Activated CD4-positive, alpha-beta T cell treated with anti-CD3 and anti-CD28 coated beads, Interleukin-2, Interleukin-6, amounts not matched to agents 100 ng/mL and 50 ng/mL, durations not matched to agents 16 hours and 8 hours (primary cell): ENCODE results near the gene JHY.
"Not testable (repeated sequence)": the region's sequence is repeated elsewhere in the genome, so short reads cannot be mapped to it uniquely, and the experiment has no call there.

Source experiments
- DNase-seq: peaks from one replicate; pipeline ENCODE4 v3.0.0-alpha.2; 2020

Gene JHY

GRCh38 chr11:122882189-122882856 is at the start of gene JHY:
JHY (plus strand) TSS chr11:122882759; CDS start chr11:122885850, 3,091 bp downstream.
- DNase-seq: no peak

DNA sequence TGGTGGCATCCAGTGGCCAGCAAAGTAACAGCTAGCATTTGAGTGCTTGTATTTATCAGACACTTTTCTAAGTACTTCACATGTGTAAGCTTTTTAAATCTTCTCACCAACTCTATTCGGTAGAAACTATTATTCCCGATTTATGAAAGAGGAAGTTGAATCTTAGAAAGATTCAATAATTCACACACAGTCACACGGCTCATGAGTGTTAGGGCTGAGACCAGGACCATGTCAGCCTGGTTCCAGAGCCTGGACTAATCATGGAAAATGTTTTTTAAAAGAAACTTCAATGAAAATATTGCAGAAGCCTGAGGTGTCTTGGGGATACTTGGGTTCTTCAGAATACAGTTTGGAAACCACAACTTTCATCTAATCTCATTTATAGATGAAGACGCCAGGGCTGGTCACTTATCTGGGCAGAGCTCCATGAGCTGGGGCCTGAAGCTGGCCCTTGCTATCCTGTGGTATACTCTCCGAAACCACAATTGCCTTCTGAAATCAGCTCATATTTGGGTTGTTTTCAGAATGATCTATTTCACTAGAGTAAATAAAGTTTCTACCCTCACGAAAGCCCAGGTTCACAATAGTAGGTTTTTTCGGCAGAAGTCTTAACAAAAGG is 48.6 kb upstream of the JHY start:
- DNase-seq: no peak

- no peak for DNase-seq
Observed at GRCh38 chr11:122836916-122837315, 45.6 kb upstream of the JHY start.

DNA sequence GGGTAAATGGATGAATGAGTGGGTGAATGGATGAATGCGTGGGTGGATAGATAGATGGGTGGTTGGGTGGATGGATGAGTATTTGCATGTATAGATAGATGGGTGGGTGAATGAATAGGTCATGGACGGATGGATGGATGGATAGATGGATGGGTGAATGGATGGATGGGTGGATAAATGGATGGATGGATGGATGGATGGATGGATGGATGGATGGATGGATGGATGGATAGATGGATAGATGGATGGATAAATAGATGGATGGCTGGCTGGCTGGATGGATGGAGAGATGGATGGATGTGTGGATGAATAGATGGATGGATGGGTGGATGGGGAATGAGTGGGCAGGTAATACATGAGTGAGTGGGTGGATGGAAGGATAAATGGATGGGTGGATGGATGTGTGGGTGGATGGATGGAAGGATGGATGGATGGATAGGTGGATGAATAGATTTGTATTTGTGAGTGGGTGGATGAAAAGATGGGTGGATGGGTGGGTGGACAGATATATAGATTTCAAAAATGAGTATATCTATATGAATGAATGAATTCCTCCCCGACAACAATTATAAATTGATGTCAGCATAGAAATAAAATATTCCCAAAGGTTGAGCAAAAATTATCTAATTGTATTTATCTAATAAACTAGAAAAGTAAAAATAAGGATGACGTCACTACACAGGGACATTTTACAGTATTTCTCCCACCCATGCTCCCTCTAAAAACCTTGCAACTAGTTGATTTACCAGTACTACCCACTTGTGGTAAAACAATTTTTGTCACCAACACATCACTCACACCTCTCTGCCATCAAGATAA is 44.8 kb upstream of the JHY start:
- no peak for DNase-seq

GRCh38 chr11:122843281-122844141 is 39.0 kb upstream of the JHY start:
- DNase-seq: no peak

- DNase-seq: no peak
Observed at GRCh38 chr11:122847466-122847865, 35.1 kb upstream of the JHY start.

DNA sequence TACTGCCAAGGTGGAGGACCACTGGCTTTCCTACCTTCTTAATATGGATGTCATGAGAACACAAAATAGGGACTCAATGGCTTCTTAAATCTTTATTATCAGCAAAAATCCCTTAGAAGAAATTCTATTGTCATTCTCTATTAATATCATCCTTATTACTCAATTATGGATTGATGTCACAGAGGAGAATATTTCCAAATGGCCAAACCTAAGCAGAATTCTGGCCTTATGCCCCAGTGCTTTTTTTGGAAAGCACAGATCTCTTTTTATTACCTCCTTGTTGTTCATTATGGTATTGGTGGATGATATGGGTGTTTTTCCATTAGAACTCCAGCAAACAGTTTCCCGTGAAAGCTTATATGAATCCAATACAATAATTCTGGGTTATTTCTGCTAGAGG is 34.4 kb upstream of the JHY start:
- no peak for DNase-seq

GRCh38 chr11:122850076-122850631 is 32.4 kb upstream of the JHY start:
- peak; percentile 41 for DNase-seq

DNA sequence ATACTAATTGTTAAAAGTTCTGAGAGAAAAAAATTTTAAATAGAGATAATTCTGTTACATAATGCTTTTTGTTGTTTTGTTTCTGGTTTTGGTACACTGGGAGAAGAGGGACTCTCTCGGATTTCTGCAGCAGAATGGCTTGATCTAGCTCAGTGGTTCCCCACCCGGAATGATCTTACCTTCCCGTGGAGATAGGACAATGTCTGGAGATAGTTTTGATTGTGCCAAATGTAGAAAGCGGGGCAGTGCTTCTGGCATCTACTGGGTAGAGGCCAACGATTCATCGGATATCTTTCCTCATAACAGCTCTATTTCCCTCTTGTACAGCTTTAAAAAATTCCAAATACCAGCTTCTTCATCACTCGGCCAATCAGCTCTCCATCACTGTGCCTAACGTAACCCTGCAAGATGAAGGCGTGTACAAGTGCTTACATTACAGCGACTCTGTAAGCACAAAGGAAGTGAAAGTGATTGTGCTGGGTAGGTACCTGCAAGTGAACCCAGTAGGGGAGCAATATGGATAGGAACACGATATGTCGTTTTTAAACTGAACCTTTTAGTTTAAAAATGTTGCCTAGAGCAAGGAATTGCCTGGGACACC is 31.1 kb upstream of the JHY start:
- peak; percentile 33 for DNase-seq

DNA sequence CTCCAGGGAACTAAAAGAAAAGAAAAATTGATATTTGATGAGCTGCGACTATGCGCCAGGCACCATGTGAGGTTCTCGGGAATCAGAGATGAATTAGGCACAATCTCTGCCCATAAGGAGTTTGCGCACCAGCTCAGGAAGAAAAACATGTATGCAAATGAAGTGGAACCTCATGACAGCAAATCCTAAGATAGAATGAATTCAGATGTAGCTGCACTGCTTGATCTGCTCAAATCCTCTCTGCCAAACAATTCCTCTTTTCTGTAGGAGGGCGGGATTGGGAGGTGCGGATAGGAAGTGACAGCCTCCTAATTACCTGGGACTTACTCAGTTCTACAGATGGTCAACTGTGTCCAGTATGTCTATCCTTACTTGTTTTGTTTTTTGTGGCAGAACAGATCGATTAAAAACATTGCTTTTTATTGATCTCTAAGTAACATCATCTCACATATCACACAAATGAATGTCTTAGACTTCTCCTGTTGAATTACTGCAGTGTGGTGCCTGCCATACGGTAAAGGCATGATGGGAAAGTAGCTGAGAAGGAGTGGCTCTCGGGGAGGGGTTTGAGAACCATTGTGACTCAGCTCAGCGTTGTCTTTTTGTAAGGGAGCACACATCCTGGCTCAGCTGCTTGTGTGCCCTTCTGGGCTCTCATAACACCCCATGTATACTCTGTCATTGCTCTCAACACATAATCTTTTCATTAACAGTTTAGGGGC is 30.3 kb upstream of the JHY start:
- peak; percentile 55 for DNase-seq

DNA sequence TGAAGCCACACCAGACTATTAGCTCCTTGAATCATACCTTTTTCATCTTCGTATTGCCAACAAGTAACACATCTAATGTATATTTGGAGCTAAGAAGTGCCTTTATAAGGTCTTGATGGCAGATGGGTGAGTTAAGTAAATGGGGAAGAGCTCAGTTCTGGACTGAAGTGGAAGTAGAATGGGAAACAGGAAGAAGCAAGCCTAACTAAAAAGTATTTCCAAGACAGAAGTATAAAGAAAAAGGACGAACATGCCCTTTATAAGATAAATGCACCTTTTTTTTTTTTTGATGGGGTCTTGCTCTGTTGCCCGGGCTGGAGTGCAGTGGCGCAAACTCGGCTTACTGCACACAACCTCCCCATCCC is 29.8 kb upstream of the JHY start:
- DNase-seq: no peak

GRCh38 chr11:122853261-122853660 is 29.3 kb upstream of the JHY start:
- DNase-seq: no peak

- DNase-seq: peak; percentile 72
Observed at GRCh38 chr11:122853971-122854446, 28.6 kb upstream of the JHY start.

GRCh38 chr11:122861631-122862030 is 20.9 kb upstream of the JHY start:
- no peak for DNase-seq

GRCh38 chr11:122862091-122862490 is 20.5 kb upstream of the JHY start:
- DNase-seq: no peak

- DNase-seq: not testable (repeated sequence)
Observed at GRCh38 chr11:122863154-122863553, 19.4 kb upstream of the JHY start.

GRCh38 chr11:122863704-122864326 is 18.7 kb upstream of the JHY start:
- peak; percentile 44 for DNase-seq

- DNase-seq: no peak
Observed at GRCh38 chr11:122864386-122865115, 18.0 kb upstream of the JHY start.

DNA sequence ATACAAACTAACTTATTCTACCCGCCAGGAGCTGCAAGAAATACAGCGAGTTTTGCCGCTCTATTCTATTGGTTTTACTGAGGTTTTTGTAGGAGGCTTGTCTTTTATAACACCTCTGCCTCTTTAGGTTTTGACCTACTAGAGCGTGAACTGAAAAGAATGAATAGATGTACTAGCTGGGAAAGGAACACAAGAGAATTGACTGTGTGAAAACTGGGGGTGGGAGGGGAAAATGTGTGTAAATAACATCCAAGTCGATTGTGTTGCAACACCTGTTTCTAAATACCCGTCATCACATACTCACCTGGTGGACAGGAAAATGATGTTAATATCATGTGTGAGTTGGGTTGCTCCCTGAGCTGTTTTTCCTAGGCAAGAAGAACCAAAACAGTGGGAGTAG is 12.9 kb upstream of the JHY start:
- no peak for DNase-seq

GRCh38 chr11:122871302-122871701 is 11.3 kb upstream of the JHY start:
- DNase-seq: no peak
